HAP-1 (cell line): Measurements from ENCODE around the gene EN1.

Source experiments
- DNase-seq, 2 experiments: peaks; one replicate each; pipeline ENCODE4 v3.0.0-alpha.2; 2016 to 2020; ENCODE audit warnings: low spot score in 2 of 2
- H3K27me3 ChIP-seq: fragments of 250-450 bp; sonication (Bioruptor Pico); 2 replicates; pipeline ENCODE4 v1.5.1; 2020; ENCODE audit warnings: low read depth, mild to moderate bottlenecking, moderate library complexity
- H3K36me3 ChIP-seq: fragments of 250-450 bp; sonication (Bioruptor Pico); replicated peaks from 2 replicates; pipeline ENCODE4 v1.5.1; 2020; ENCODE audit warnings: mild to moderate bottlenecking
- H3K4me1 ChIP-seq: fragments of 250-450 bp; sonication (Bioruptor Pico); 2 replicates; pipeline ENCODE4 v1.5.1; 2020; ENCODE audit warnings: mild to moderate bottlenecking
- H3K4me3 ChIP-seq: fragments of 250-450 bp; sonication (Bioruptor Pico); 2 replicates; pipeline ENCODE4 v1.5.1; 2020; ENCODE audit warnings: mild to moderate bottlenecking, moderate library complexity
- H3K9me3 ChIP-seq: fragments of 250-450 bp; sonication (Bioruptor Pico); 2 replicates; pipeline ENCODE4 v1.5.1; 2020; ENCODE audit warnings: mild to moderate bottlenecking, moderate library complexity
- in situ Hi-C: fragments of 300-500 bp; cut with MboI; formaldehyde crosslinking; loops from 3 replicates; pipeline ENCODE4 v1.14.3; 2020; ENCODE audit warnings: low sequenced_read_pairs, inconsistent platforms, mixed read lengths

EN1 gene

DNA sequence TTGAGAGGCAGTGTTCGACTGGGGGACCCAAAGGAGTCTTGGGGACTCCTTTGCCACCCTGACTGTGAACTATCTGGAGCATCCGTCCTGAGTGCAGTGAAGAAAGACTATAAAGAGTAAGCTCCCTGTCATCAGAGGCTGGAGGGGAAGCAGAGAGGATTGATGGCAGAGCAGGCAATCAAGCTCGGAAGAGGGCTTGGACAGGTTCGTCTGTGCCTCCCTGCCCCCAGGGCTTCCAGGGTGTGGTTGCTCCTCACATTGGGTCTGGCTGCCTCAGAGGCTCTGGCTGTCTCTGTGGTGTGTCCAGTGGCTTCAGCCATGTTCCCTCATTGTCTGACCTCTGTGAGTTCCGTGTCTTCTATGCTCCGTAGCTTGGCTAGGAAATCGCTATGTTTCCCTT lies 13.8 kb upstream of the EN1 start:
- no peak for DNase-seq
- peaks cover 21% of the 10 kb centered on the region for H3K27me3 ChIP-seq
- no peak overlapping the region for H3K4me3 ChIP-seq
- in situ Hi-C loops = loop anchor here (10.0 to 25.0 kb wide), 2 partner anchors 656 to 824 kb away; no protein-coding TSS in a partner anchor
- no peaks in the 10 kb centered on the region for H3K4me1 ChIP-seq
- no peaks in the 10 kb centered on the region for H3K36me3 ChIP-seq
- H3K9me3 ChIP-seq = no peaks in the 10 kb centered on the region

DNA sequence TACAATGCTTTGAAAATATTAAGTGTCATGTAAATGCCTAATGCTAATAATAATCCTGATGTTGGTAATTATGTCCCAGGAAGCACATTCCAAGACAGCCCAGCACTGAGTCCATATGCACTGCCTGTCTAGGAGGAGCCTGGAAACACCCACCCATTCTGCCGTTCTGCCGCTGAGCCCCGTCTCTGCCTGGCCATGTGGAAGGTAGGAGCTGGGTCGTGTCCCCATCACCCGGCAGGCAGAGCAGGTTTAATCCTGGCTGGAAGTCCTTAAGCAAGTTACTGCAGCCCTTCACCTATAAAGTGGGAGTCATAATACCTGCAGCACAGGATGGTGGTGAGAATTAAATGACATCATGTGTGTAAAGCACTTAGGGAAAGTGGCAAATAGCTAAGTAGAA lies 13.1 kb upstream of the EN1 start:
- no peaks in the 10 kb centered on the region for H3K9me3 ChIP-seq
- H3K36me3 ChIP-seq = no peaks in the 10 kb centered on the region
- peaks cover 25% of the 10 kb centered on the region for H3K27me3 ChIP-seq
- no peaks in the 10 kb centered on the region for H3K4me1 ChIP-seq
- in situ Hi-C loops = loop anchor here (10.0 to 25.0 kb wide), 2 partner anchors 656 to 823 kb away; no protein-coding TSS in a partner anchor
- DNase-seq = no peak
- H3K4me3 ChIP-seq = no peak overlapping the region

DNA sequence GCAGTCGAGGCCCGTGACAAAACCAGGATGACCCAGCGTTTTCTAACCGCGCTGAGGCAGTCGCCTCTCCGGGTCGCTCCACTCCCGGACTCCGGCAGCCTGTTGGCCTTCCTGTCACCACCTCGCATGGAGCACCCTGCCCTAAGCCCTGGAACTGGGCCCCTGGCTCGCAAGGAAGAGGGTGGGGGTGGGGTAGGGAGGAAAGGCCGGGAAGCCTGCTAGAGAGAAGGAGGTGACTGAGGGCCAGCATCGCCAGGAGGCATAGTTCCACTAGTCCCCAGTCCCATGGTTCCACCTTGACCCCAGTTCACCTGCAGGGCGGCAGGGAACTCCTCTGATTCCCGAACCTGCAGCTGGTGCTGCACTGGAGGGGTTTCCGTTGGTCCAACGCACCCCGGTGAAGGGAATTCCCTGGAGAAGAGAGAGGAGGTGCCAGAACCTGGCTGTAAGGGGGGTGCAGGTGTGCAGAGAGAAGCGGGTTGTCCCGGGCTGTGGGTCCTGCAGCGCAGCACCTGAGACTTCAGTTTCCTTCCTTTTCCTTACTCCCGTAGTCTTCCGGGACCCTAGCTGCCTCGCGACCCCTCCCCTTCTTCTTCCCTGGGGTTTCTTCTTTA lies 11.8 kb upstream of the EN1 start:
- Histone ChIP-seq H3K9me3 (no peaks in the 10 kb centered on the region), H3K4me3 (no peak overlapping the region), H3K36me3 (no peaks in the 10 kb centered on the region), H3K27me3 (peaks cover 25% of the 10 kb centered on the region), H3K4me1 (no peaks in the 10 kb centered on the region)
- DNase-seq = no peak
- in situ Hi-C loops = loop anchor here (25.0 kb wide), 1 partner anchor 822 kb away; no protein-coding TSS in a partner anchor

DNA sequence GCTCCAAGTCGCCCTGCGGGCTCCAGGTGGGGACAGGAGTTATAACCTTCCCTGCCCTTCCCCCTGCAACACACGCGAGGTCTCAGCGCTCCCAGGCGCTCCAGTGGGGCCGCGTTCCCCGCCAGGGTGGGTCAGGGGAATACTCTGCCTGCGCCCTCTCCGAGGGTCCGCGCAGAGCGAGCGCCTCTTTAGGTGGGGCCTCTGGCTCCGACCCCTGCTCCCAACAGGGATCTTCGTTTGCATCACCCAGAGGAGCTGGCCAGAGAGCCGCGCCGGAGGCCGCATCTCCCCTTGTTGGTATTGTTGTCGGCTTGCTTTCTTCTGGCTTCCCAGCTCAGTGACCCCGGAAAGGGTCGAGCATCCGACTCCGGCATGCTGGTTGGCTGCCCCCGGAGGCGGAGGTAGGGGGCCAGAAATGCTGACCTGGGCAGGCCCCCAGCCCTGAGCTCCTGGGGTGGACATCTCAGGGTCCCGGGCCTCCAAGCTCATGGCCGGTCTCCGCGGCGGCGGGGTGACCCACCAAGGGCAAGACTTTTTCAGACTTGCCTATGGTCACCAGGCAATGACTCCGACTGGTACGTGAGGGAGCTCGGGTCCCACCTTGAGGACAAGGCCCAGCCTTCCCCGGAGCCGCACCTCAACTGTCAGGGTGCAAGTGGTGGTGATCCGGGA lies 11.2 kb upstream of the EN1 start:
- no peak overlapping the region for H3K4me3 ChIP-seq
- H3K36me3 ChIP-seq = no peaks in the 10 kb centered on the region
- DNase-seq = no peak
- no peaks in the 10 kb centered on the region for H3K9me3 ChIP-seq
- in situ Hi-C loops = loop anchor here (25.0 kb wide), 1 partner anchor 821 kb away; no protein-coding TSS in a partner anchor
- H3K4me1 ChIP-seq = no peaks in the 10 kb centered on the region
- peaks cover 25% of the 10 kb centered on the region for H3K27me3 ChIP-seq

DNA sequence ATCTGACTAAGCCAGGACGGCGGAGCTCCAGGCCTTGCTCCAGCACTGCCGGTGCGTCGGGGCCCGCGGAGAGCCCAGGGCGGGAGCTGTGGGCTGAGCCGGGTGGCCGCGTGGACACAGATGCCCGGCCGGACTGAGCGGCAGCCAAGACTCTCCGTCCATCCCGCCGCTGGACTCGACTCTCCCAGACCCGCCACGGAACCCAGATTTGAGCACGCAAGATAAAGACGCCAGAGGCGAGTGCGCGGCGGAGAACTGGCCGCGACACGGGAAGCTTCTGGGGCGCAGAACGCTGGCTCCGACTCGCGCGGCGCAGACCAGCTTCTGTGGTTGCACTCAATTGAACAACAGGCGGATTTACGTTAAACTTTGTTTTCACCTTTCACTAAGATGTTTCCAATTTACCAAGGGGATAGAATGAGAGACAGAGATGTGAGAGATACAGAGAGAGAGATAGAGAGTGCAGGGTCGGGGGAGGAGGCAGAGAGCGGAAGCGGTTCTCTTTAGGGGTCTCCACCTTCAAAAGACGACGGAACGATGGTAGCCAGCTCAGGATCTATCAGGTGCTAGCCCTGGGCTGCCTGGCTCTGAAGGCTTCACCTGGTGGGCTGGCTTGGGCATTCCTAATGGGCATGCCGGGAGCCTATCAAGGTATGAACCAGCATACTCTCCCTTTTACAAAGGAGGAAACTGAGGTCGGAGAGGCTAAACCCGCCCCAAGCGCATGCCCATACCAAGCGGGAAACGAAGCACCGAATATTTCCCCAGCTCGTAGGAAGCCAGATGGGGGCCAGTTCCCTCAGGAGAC lies 10.4 kb upstream of the EN1 start:
- no peaks in the 10 kb centered on the region for H3K4me1 ChIP-seq
- H3K4me3 ChIP-seq = no peak overlapping the region
- peaks cover 25% of the 10 kb centered on the region for H3K27me3 ChIP-seq
- H3K9me3 ChIP-seq = no peaks in the 10 kb centered on the region
- in situ Hi-C loops = loop anchor here (25.0 kb wide), 1 partner anchor 821 kb away; no protein-coding TSS in a partner anchor
- H3K36me3 ChIP-seq = no peaks in the 10 kb centered on the region
- DNase-seq = no peak

DNA sequence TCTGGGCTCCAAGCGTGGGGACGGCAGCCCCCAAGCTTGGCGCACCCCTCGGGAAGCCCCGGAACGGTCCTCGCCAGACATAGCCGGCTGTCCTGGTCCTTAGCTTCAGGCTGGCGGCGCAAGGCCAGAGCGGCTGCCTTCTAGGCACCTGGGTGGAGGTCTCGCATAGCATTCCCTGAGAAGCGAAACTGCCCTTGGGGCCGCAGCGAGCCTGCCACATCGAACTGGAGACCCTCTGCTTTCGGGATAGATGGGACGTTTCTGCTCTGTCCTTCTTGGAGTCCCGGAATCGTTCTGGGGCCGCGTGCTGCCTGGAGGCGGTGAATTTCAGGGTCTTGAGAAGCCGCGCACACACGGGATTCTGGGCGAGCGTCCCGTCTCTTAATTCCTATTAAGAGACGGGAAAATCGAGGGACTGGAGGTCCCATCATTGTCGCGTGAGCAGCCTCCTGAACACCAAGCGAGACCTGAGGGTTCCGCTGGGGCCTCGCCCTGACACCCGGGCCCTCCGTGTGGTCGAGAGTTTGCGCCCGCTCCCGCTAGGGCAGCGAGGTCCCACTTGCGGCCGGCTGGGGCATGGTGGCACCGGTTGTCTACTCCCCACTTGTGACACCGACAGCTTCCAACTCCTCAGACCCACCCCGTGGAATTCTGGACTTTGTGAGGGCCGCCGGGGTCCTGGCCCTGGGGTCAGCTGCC lies 9.7 kb upstream of the EN1 start:
- no peak for DNase-seq
- H3K36me3 ChIP-seq = no peaks in the 10 kb centered on the region
- no peaks in the 10 kb centered on the region for H3K9me3 ChIP-seq
- in situ Hi-C loops = loop anchor here (25.0 kb wide), 1 partner anchor 820 kb away; no protein-coding TSS in a partner anchor
- H3K27me3 ChIP-seq = peaks cover 25% of the 10 kb centered on the region
- no peaks in the 10 kb centered on the region for H3K4me1 ChIP-seq
- H3K4me3 ChIP-seq = no peak overlapping the region

DNA sequence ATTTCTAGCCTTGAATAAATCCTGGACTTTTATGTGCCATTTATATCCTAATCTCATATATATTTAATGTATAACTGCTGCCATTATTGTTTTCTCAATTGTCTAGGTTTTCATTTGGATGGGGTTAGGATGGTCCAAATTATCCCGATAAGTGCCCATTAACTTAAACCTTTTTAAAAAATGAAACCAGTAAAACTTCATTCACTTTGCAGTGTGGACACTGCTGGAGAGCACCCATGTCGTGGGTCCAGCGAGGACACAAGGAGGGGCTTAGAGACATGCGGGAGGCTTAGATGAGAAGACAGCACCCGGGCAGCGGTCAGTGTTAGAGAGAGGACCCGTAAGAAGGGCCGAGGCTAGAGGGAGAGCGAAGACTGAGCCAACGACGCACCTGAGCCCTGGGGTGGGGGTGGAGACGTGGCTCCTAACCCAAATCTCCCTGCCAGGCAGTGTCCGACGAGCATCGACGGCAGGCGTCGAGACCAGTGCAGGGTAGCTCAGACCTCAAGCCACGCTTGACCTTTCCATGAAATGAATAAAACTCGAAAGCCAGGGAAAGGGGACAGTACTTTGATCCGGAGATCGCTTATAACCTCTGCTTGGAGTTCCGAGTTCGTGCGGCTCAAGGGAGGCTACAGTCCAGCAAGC lies 9.0 kb upstream of the EN1 start:
- Histone ChIP-seq H3K9me3 (no peaks in the 10 kb centered on the region), H3K27me3 (peaks cover 25% of the 10 kb centered on the region), H3K4me3 (no peak overlapping the region), H3K36me3 (no peaks in the 10 kb centered on the region), H3K4me1 (no peaks in the 10 kb centered on the region)
- no peak for DNase-seq
- in situ Hi-C loops = loop anchor here (25.0 kb wide), 1 partner anchor 819 kb away; no protein-coding TSS in a partner anchor

DNA sequence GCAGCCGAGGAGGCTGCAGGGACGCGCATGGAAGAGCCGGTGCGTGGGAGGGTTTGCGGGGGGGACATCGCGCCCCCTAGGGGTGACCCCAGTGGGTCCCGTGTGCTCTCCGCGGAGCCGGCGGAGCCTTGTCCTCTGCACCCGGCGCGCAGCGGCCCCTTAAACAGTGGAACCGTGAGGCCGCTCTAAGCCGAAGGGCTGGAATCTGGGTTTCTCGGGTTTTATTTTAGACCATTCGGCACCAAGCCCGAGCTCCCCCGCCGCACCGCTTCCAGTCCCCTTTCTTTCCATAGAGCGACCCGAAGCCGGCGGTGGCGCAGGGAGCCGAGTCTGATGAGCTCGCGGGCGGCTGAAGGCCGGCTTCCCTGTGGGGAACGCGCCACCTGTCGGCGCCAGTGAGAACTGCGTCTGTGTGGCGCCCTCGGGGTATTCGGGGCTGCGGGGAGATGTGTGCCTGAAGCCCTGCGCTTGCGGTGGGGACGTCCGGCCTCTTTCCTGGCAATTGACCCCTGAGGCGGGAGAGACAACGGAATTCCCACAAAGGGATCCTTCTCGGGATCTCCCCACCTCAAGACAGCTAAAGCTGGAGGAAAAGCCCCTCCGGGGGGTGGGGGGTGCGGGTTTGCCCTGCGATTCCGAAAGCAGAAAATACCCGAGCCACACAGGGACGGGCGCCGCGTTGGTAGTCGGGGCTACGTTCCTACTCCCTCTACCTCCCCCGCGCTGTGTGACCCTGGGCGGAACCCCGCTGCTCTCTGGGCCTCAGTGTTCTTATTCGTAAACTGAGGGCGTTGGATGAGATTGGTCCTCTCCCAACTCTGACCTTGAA lies 8.2 kb upstream of the EN1 start:
- H3K9me3 ChIP-seq = no peaks in the 10 kb centered on the region
- no peaks in the 10 kb centered on the region for H3K4me1 ChIP-seq
- DNase-seq = peak; percentile 78 to 91
- H3K36me3 ChIP-seq = no peaks in the 10 kb centered on the region
- H3K4me3 ChIP-seq = peak overlapping the region; percentile 40
- peaks cover 25% of the 10 kb centered on the region for H3K27me3 ChIP-seq
- in situ Hi-C loops = loop anchor here (25.0 kb wide), 1 partner anchor 818 kb away; no protein-coding TSS in a partner anchor

DNA sequence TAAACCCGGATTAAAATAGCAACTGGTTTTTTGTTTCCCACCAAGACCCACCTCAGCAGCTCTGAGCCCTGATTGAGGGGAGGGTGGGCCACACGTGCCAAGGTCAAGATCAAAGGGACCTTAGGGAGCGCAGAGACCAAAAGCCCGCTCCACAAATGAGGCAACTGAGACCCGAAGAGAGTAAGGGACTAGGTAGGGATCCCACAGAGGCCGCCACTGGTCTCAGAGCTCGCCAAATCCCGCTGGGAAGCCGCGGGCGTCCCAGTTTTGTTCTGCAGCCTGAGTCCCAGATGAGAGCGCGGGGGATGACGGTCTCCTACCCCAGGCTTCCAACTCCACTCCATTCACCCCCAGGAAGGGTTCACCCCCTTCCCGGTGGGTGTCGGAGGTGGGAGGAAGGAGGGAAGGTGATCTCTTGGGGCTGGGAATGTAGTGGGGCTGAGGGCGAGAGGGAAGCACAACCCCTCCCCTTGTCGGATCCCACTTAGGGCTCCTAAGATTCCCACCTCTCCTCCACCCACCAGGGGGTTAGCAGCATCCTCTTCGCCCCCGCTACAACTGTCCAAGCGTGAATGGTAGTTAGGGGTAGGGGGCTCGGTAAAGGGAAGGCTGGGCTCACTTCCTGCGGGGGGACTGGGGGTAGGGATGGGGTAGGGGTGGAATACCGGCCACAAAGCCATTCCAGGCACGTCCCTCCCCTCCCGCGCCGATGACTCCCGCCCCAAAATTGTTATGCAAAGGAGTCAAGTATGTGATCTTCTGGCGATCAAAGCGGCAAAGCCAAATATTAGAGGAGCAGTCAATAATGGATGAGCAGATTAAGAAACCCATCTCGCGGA lies 7.3 kb upstream of the EN1 start:
- Histone ChIP-seq H3K4me3 (peak overlapping the region; percentile 40), H3K36me3 (no peaks in the 10 kb centered on the region), H3K27me3 (peaks cover 25% of the 10 kb centered on the region), H3K9me3 (no peaks in the 10 kb centered on the region; the same call in 1 of the 2 replicates), H3K4me1 (no peaks in the 10 kb centered on the region)
- in situ Hi-C loops = loop anchor here (5.0 to 25.0 kb wide), 2 partner anchors 82 to 817 kb away; no protein-coding TSS in a partner anchor
- peak in 1 of 2 experiments; percentile 21 for DNase-seq

DNA sequence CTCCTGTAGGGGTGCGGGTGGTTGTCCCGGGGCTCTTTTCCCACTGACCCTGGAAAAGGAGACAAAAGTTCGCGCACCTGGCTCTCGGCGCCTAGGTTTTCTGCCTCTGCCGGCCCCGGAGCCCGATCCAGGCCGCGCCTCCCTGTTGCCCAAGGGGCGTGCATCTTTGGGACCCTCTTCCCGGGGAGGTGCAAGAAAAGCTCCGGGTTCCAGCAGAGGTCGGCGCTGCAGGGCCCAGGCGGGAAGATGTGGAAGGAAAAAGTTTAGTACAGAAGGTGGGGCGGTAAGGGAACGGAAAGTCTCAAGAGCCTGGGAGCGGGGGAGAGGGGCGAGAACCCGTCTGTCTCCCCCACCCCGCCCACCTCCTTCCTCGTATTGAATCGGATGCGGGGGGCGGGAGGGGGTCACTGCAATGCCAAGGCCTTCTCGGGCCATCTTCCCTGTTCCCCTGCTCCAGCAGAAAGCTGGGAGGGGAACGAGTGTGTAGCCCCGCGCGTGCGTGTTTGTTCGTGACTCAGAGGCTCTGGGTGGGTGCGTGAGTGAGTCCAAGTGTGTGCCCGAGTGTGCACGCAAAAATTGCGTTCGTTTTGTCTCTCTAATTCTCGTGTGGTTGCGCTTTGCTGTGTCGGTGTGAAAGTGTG lies 6.3 kb upstream of the EN1 start:
- Histone ChIP-seq H3K4me1 (no peaks in the 10 kb centered on the region), H3K27me3 (peaks cover 25% of the 10 kb centered on the region), H3K36me3 (no peaks in the 10 kb centered on the region), H3K4me3 (no peak overlapping the region), H3K9me3 (no peaks in the 10 kb centered on the region; the same call in 1 of the 2 replicates)
- DNase-seq = no peak
- in situ Hi-C loops = loop anchor here (5.0 to 25.0 kb wide), 2 partner anchors 81 to 816 kb away; no protein-coding TSS in a partner anchor

DNA sequence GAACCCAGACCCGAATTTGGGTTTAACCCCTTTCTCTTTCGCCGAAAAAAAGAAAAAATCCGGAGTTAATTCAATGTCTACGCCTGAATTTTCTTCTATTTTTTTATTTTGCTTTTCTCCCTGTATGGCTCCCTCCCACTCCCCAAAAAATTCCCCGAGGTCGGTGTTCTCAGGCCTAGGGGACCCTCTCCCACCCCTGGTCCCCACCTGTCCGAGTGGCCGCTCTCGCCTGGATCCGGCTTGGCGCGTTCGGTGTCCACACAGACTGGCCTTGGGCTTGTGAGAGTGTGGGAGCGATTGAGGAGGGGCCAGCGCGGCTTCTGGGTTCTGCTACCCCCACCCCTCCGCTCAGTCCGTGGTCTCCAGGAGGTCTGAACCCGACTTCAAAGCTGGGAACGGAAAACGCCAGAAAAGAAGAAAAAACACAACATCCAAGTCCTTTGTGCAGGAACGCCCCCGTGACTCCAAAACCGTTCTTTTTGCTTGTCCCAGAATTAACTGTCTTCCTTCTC lies 5.7 kb upstream of the EN1 start:
- no peaks in the 10 kb centered on the region; the same call in 1 of the 2 replicates for H3K9me3 ChIP-seq
- no peak overlapping the region for H3K4me3 ChIP-seq
- H3K36me3 ChIP-seq = no peaks in the 10 kb centered on the region
- in situ Hi-C loops = loop anchor here (5.0 to 25.0 kb wide), 2 partner anchors 81 to 816 kb away; no protein-coding TSS in a partner anchor
- no peaks in the 10 kb centered on the region for H3K4me1 ChIP-seq
- no peak for DNase-seq
- peaks cover 21% of the 10 kb centered on the region for H3K27me3 ChIP-seq
